Jurkat, Clone E6-1 (cell line): ENCODE measurements around the gene PDE10A.

ENCODE experiments used
- DNase-seq: peaks from one replicate; pipeline ENCODE4 v3.0.0-alpha.2; 2011; ENCODE audit warnings: low read depth, low spot score
- H3K4me3 ChIP-seq: 2 replicates; pipeline ENCODE4 v1.5.1; 2011; ENCODE audit warnings: mild to moderate bottlenecking, low read length, control low read depth, moderate library complexity

Gene PDE10A

DNA sequence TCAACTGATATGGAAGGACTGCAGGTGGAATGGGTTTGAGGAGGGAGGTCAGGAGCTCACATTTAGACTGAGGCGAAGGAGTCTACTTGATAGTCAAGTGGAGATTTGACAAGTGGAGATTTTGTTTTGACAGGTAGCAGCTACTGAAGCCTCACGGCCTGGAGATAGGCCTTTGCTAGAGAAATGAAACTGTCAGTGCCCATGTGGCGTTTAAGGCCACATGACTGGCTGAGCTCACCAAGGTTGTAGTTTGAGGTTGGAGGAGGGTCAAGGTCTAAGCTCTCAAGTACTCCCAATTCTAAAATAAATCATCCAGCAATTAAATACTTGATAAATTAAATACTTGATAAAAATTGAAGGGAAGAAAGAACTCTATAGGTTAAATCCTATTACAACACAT, 273.5 kb downstream of the PDE10A start:
- no peak overlapping the region for H3K4me3 ChIP-seq

DNA sequence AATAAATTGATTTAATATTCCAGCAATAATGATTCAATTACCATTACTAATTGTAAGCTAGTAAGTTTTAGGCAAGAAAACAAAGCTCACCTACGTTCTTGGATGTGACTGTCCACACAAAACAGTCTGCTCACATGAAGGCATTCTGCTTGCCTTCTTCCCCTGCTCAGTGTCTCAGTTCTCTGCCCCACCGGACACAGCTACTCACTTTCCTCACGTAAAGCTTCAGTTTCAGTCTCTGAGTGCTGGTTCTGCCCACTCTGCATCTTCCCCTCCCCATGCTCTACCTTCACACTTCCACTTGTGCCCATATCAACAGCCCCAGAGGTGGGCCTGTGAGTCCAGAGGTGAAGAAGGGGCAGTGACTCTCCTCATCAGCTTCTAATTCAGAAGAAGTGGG, 279.7 kb downstream of the PDE10A start:
- no peak for DNase-seq
- no peak overlapping the region for H3K4me3 ChIP-seq

More for the DNA sequence above, 273.5 kb downstream of the PDE10A start:
- DNase-seq = no peak

DNA sequence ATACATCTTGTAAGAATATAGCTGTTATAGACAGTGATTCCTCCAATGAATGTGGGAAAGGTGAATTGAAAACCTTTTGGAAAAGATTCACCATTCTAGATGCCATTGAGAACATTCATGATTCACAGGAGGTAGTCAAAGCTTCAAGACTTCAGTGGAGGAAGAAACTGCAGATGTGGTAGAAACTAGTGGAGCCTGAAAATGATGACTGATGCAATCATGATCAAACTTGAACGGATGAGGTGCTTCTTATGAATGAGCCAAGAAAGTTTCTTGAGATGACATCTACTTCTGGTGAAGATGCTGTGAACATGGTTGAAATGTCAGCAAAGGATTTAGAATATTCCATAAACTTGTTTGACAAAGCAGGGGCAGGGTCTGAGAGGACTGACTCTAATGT, 286.9 kb downstream of the PDE10A start:
- DNase-seq = no peak
- H3K4me3 ChIP-seq = no peak overlapping the region

DNA sequence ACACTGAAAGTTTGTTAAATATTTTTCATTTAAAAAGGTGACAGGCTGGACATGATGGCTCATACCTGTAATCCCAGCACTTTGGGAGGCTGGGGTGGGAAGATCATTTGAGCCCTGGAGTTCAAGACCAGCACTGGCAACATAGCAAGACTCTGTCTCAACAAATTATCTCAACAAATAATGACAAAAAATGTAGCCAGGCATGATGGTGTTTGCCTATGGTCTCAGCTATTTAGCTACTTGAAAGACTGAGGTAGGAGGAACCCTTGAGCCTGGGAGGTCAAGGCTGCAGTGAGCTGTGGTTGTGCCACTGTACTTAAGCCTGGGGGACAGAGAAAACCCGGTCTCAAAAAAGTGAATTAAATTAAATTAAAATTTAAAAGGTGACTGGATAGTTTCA, 297.7 kb downstream of the PDE10A start:
- DNase-seq = no peak
- no peak overlapping the region for H3K4me3 ChIP-seq

DNA sequence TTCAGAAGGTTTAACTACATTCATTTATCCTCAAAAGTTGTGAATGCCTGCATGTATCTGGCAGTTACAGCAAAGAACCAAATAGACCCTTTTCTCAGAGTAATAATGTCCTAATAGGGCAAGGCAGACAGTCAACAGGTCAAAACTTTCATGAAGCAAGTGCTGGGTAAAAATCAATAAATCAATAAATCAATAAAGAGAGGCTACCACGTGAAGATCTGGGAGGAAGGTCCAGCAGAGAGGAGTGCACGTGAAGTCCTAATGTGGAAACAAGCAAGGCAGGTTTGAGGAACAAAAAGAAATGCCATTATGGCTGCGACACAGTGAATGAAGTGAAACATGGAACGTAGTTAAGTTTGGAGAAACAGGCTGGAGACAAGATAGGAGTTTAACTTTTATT, 317.3 kb downstream of the PDE10A start:
- DNase-seq = no peak
- no peak overlapping the region for H3K4me3 ChIP-seq

DNA sequence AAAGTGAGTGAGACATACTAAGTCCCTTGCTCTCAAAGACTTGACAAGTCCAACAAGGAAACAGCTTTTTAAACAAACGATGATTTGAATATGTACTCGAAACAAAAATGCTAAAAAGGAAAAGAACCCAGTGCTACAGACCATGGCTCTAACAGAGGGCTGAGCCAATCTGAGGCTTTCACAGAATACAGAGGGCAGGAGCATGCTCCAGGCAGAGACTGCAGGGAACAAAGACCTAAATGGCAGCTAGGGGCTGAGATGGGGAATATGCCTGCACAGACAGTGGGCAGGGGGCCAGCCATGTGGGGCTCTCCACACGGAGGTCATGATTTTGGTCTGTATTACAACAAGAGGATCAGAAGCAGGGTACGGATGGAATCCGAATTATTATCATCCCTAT, 322.5 kb downstream of the PDE10A start:
- no peak overlapping the region for H3K4me3 ChIP-seq
- no peak for DNase-seq

DNA sequence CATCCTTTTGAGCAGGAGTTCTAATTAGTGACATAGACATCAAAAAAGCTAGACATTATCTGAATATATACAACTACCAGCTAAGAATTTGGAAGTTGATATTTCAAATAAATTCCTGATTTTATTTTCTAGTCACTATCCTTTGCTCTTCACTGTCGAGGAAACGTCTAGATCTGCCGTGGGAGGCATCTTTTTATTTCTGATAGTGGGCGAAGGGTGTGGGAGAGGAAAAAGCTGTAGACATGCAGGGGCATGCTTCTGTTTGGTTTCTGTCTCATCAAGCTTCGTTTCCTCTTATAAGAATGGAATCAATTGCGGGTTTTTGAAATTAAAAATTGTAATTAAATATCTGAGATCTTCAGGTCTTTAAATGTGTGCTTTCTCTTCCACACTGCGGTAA, 337.4 kb downstream of the PDE10A start:
- no peak for DNase-seq
- no peak overlapping the region for H3K4me3 ChIP-seq

DNA sequence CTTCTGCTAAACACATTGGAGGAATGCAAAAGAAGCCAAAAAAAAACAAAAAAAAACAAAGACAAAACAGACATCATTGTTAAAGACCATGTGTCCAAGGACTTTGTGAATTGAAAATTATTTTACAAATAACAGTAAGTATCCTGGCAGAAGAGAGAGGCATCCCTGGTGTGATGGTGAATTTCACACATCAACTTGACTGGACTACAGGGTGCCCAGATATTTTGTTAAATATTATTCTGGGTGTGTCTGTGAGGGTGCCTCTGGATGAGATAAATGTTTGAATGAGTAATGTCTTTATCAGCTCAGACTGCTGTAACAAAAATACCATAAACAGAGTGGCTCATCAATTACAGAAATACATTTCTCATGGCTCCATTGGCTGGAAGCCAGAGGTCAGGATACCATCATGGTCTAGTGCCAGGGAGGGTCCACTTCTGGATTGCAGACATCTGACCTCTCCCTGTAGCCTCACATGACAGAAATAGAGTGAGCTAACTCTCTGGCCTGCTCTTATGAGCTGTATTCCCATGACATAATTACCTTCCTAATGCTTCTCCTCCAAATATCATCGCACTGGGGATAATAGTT, 341.4 kb downstream of the PDE10A start:
- no peak for DNase-seq
- no peak overlapping the region for H3K4me3 ChIP-seq

DNA sequence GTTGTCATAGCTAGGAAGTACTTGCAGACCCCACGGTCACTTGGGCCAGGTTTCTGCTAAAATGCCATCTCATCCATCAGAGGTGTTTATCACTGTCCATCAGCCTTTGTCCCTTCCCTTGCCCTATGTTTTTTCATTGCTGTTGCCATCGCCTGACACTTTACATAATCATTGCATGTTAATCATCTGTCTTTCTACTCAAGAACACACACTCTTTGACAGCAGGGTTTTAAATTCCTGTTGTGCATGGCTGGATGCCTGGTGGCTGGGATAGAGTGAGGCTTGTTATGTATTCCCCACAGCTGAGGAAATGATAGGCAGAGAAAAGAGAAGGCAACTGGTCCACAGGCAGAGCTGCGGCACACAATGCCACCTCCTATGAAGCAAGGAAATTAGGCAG, 341.9 kb downstream of the PDE10A start:
- H3K4me3 ChIP-seq = no peak overlapping the region
- no peak for DNase-seq

DNA sequence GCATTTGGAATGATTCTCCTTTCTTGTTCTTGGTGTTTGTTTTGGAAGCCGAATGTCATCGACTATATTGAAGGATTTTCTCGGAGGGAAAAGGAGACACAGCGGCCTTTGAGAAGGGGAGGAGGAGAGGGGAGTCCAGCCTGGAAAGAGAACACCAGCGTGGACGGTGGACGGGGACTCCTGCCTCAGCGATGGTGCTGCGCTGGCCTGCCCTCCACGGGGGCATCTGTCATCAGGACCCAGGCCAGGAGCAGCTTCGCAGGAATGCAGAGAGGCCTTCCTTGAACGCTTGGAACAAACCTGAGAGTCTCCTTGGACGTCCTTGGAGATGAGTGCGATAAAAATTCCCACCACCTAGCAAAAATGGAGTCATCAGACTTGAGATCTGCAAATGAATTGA, 345.3 kb downstream of the PDE10A start:
- no peak overlapping the region for H3K4me3 ChIP-seq
- DNase-seq = no peak

DNA sequence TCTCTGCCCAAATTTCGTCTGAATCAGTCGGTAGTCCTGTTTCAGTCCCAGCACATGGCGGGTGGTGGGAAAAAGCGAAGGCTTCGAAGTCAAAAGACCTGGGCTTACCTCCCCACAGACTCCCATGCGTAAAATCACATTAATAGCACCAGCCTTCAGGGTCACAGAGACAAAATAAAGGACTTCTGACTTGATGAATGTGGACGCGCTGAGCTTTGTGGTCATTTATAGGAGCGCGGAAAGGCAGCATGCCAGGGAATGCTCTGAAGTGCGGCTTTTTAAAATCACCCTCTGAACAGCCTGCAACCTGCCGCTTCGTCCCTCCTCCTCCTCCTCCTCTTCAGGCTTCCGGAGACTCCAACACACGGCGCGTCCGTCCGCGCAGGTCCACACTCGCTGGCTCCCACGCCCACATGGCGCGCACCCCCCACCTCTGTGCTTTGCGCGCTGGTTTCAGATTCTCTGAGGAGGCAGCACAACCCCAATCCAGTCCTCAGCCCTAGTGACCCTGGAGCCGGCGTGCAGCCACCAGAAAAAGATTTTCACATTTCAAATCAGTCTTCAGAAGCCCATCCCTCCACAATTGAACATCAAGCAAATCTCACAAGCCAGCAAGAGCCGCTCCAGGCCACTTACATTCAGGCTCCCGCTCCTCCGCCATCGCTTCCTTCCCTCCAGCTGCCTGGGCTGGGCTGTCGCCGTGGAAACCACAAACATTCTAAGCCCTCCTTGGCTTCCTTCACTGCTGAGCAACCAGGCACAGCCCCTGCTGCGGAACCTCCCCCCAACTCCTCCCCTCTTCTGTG, 353.9 kb downstream of the PDE10A start, which contains the start of gene C6orf118:
Gene C6orf118 (minus strand): TSS at position 680 of the 806 bp plus-strand sequence. CDS start 19 bp downstream, at position 661.
- H3K4me3 ChIP-seq = no peak within 1 kb of the TSS
- peak; percentile 2 for DNase-seq

DNA sequence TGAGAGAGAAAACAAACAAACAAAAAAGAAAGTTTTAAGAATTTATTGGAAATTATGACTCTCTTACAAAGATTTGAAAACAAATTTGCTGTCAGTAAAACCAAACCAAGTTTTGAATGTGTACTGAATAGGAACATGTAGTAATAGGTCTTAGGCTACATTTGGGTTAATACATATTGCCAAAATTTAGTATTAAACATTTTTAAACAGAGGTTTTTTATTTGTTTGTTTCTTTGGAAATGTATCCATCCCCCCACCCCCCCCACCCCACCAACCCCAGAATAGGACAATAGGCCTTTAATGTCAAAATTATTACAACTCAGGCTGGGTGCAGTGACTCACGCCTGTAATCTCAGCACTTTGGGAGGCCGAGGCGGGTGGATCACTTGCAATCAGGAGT, 356.1 kb downstream of the PDE10A start:
- no peak overlapping the region for H3K4me3 ChIP-seq
- no peak for DNase-seq

DNA sequence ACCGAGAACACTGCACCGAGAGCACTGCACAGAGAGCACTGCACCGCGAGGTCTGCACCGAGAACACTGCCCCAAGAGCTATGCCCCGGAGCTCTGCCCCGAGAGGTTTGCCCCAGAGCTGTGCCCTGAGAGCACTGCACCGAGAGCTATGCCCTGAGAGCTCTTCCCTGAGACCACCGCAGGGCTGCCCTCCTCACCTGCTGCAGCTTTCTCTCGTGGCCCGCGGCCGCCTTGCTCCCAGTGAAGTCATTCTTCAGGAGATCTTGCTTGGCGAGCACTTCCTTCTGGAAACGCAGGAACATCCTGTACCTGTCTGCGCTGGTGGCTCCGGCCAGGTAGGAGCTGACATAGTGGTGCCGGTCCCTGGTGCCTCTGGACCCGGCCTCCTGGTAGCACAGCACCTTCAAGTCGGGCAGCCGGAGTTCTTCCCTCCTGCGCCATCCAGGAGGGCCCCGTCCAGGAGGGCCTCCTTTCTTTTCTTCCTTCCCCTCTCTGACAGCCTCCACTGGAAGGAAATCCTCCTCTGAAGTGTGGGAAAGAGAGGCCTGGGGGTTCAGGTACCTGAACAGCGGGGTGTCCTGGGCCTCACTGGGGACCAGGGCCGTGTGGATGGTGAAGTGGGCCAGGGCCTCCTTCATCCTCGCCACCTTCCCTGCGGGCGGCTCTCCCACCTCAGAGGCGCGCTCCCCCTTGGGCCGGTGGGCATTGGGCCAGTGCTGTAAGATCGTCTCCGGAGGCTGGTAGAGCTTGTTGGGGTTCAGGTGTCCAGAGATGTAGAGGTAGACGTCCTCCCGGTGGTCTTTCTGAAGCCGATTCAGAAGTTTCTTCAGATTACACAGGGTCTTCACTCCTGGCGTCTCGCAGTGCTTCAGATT, 361.4 kb downstream of the PDE10A start:
- no peak overlapping the region for H3K4me3 ChIP-seq
- DNase-seq = no peak

DNA sequence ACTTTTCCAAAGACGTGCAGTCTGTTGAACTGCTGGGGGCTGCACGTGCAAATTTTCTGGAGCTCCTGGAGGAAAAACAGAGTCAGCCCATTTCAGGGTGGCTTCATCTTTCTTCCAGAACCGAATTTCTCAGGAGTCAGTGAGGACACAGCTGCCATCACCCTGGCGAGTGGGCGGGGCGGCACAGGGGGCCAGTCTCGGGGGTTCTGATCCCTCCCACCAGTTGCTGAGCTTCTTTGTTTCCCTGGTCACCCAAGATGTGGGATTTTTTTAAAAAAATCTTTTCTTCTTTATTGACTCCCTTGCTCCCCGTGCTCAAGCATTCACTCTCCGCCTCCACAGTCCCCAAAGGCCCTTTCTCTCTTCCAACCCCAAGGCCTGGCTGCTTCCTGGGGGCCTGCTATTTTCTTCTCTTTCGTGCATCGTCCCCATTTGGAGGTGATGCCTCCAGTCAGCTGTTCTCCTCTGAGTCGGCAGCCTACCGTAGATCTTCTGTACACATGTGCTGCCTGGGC, 362.6 kb downstream of the PDE10A start:
- DNase-seq = no peak
- H3K4me3 ChIP-seq = no peak overlapping the region

DNA sequence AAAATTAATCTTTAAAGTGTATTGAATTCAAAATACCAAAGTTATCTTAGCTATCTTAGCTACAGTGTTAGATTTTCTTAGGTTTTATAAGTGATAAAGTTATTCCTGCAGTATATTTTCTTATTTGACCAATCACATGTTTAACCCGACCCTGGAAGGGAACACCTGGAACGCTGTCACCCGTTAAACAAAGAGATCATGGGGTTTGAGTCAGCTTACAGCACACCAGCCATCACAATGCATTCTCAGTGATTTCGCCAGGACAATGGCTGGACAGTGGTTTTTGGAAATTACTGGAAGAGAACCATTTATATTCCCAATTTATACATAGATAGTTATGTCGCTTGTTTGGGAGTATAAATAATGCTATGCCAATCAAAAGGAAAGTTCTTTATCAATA, 364.2 kb downstream of the PDE10A start:
- no peak overlapping the region for H3K4me3 ChIP-seq
- DNase-seq = no peak

DNA sequence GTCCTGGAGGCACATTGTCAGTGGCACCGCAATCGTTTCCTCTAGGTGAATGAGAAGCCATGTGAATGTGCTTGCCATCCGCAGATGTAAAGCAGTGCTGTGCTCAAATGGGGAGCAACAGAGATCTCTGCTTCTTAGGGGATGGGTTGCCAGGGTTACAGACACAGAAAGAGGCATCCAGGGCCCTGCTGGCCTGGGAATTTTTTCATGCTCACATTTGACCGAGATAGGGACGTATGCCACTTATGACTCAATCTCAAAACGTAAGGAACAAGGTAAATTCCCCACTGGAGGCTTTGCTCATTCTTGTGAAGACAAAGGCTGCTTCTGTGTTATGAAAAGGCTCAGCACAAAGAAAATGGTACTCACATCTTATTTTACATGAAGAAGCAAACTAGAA, 364.6 kb downstream of the PDE10A start:
- DNase-seq = no peak
- H3K4me3 ChIP-seq = no peak overlapping the region

DNA sequence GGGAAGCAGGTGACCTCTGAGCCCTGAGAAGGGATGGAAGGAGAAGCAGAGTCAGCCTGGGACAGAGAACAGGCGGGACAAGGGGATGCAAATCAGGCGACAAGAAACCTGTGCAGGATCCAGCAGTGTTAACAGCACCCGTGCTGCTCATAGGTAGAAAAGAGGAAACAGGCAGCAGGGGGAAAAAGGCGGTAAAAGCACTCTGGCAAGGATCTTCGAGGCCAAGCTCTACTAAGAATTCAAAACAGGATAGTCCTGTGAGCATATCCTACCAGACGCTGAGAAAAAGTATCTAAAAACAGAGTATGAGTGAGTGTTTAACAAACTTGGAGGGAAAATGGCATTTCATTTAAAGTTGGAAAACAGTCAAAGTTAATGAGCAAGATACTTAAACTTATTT, 370.4 kb downstream of the PDE10A start:
- no peak for DNase-seq
- H3K4me3 ChIP-seq = no peak overlapping the region
